Effector memory CD4-positive, alpha-beta T cell (primary cell): ENCODE measurements around the gene INO80C.

ENCODE experiments used
- DNase-seq, 3 donors: peaks; one replicate each; pipeline ENCODE4 v3.0.0-alpha.2; 2020
- H3K27ac ChIP-seq: 2 replicates; pipeline ENCODE4 v1.7.0; 2013; ENCODE audit warnings: mild to moderate bottlenecking, low read length, moderate library complexity; ENCODE audit not compliant: insufficient read depth, poor library complexity, severe bottlenecking
- H3K27me3 ChIP-seq: replicated peaks from 2 replicates; pipeline ENCODE4 v1.7.0; 2013; ENCODE audit warnings: mild to moderate bottlenecking, low read length; ENCODE audit not compliant: insufficient read depth, control insufficient read depth, poor library complexity, severe bottlenecking
- H3K36me3 ChIP-seq: 2 replicates; pipeline ENCODE4 v1.7.0; 2013; ENCODE audit warnings: mild to moderate bottlenecking, low read length, moderate library complexity; ENCODE audit not compliant: control insufficient read depth, insufficient read depth
- H3K4me1 ChIP-seq: 2 replicates; pipeline ENCODE4 v1.7.0; 2013; ENCODE audit warnings: low read length, mild to moderate bottlenecking; ENCODE audit not compliant: control insufficient read depth, insufficient read depth, poor library complexity, severe bottlenecking
- H3K4me3 ChIP-seq: 2 replicates; pipeline ENCODE4 v1.7.0; 2013; ENCODE audit warnings: low read length, low read depth, mild to moderate bottlenecking; ENCODE audit not compliant: insufficient read depth, poor library complexity, severe bottlenecking
- H3K9me3 ChIP-seq: 2 replicates; pipeline ENCODE4 v1.7.0; 2013; ENCODE audit warnings: mild to moderate bottlenecking, low read length, moderate library complexity; ENCODE audit not compliant: control insufficient read depth

INO80C gene

DNA sequence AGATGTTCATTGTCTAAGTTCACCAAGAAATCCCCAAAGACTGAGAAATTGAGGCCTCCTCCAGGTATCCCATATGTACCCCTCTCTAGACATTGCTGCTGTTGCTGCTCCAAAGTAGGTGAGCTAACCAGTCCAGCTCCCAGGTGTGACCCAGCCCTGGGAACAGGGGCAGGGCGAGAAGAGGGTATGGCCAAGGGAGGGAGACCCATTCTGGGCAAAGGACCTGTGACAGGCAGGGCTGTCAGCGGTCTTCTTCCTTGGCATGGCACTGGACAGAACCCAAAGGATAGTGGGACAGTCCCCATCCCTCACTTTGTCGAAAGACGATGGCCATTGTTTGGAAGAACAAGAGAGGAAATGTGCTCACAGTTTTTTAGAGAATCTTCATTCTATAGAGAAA lies 7.2 kb upstream of the INO80C start:
- H3K36me3 ChIP-seq: no peaks in the 10 kb centered on the region
- no peak overlapping the region for H3K27ac ChIP-seq
- no peak overlapping the region for H3K4me3 ChIP-seq
- no peaks in the 10 kb centered on the region for H3K4me1 ChIP-seq
- DNase-seq: no peak
- H3K9me3 ChIP-seq: no peaks in the 10 kb centered on the region
- H3K27me3 ChIP-seq: no peaks in the 10 kb centered on the region

DNA sequence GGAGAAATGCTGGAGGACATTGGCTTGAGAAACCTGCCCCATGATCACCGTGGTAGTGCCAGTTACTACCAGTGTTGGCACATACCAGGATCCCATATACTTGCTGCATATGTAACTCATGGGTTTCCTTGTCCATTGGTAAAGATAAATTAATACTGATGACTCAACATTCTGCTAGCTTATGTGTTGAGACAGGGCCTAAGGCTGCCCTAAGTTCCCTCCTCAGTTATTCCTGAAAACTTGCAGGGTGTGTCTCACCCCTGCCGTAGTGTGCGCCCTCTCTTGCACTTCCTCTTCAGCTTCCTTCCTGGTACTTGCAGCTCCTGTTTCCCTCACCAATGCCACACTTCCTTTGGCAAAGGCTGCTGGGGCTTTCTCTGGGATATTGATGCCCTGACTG lies 4.3 kb upstream of the INO80C start:
- DNase-seq: no peak
- H3K27me3 ChIP-seq: no peaks in the 10 kb centered on the region

DNA sequence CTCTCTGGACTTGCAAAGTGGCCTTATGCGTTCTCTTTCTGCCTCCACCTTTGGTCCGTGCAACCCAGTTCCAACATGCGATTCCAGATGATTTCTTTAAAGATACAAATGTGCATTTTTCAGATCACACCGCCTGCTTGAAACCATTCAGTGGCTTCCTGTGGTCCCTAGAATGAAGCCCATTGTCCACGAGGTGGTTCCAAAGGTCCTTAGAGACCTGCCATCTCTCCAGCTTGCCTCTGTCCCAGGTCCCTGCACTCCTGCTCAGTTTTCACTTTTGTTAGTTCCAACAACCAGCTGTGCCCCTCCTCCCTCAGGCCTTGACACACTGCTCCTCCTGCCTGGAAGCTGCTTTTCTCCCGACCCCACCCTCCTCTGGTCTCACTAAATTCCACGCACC lies 3.6 kb upstream of the INO80C start:
- no peak overlapping the region for H3K4me3 ChIP-seq
- H3K36me3 ChIP-seq: no peaks in the 10 kb centered on the region
- no peaks in the 10 kb centered on the region for H3K27me3 ChIP-seq
- no peak for DNase-seq
- no peak overlapping the region for H3K27ac ChIP-seq
- H3K4me1 ChIP-seq: peaks cover 7% of the 10 kb centered on the region
- H3K9me3 ChIP-seq: no peaks in the 10 kb centered on the region

More for the DNA sequence above, 4.3 kb upstream of the INO80C start:
- H3K4me1 ChIP-seq: peaks cover 4% of the 10 kb centered on the region
- H3K9me3 ChIP-seq: no peaks in the 10 kb centered on the region
- H3K36me3 ChIP-seq: no peaks in the 10 kb centered on the region
- H3K27ac ChIP-seq: no peak overlapping the region
- no peak overlapping the region for H3K4me3 ChIP-seq

DNA sequence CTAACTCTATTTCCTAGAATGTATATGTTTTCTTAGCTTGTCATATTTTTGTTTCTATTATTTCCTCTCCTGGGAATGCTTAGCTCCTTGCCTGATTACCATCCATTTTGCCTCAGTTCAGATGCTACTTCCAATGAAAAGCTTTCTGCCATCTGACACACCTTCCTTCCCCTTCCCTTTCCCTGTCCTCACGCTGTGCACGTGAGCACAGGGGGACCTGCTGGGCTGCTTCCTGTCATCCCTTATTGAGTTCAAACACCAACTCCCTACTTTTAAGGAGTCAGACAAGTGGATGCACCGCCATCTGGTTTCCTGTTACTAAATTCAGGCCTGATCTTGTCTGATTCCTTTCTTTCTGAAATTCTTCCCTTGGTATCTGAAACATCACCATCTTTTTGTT lies 2.4 kb upstream of the INO80C start:
- H3K27me3 ChIP-seq: no peaks in the 10 kb centered on the region
- no peak overlapping the region for H3K4me3 ChIP-seq
- H3K4me1 ChIP-seq: peaks cover 7% of the 10 kb centered on the region
- no peak overlapping the region for H3K27ac ChIP-seq
- H3K9me3 ChIP-seq: no peaks in the 10 kb centered on the region
- DNase-seq: no peak
- no peaks in the 10 kb centered on the region for H3K36me3 ChIP-seq

GRCh38 chr18:35497027-35497369 lies 762 bp downstream of the INO80C start:
- Histone ChIP-seq H3K27ac (peak overlapping the region; percentile 99), H3K36me3 (no peaks in the 10 kb centered on the region), H3K4me1 (peaks cover 7% of the 10 kb centered on the region), H3K27me3 (no peaks in the 10 kb centered on the region), H3K9me3 (no peaks in the 10 kb centered on the region), H3K4me3 (peak overlapping the region; percentile 99)
- no peak for DNase-seq

DNA sequence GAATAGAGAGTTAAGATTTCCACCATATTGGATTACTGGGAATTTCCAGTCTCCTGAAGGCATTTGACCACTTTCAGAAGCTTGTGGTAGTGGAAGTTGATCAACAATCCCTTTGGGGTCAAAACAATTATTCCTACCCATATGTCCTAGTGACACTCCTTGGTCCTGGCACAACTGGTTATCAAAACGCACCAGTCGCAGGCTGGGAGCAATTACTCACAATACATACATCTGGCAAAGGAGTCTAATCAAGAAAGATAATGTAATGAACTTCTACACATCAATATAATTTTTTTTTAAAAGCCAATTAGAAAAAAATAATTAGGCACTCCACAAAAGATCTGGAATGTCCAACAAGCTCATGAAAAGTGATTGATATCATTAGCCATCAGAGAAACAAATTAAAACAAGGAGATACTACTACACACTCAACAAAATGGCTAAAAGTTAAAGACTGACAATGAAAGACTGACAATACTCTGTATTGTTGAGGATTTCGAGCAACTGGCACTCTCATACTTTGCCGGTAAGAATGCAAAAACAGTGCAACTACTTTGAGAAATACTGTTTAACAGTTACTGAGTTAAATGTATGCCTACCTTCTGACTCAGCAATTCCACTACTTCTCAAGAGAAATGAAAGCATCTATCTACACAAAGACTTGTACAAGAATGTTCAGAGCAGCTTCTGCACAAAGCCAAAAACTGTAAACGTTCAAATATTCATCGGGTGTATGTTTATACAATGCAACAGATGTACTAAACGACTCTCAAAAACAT lies 2.0 kb downstream of the INO80C start:
- Histone ChIP-seq H3K27me3 (no peaks in the 10 kb centered on the region), H3K4me1 (peaks cover 7% of the 10 kb centered on the region), H3K9me3 (no peaks in the 10 kb centered on the region), H3K36me3 (no peaks in the 10 kb centered on the region), H3K4me3 (no peak overlapping the region), H3K27ac (no peak overlapping the region)
- no peak for DNase-seq

DNA sequence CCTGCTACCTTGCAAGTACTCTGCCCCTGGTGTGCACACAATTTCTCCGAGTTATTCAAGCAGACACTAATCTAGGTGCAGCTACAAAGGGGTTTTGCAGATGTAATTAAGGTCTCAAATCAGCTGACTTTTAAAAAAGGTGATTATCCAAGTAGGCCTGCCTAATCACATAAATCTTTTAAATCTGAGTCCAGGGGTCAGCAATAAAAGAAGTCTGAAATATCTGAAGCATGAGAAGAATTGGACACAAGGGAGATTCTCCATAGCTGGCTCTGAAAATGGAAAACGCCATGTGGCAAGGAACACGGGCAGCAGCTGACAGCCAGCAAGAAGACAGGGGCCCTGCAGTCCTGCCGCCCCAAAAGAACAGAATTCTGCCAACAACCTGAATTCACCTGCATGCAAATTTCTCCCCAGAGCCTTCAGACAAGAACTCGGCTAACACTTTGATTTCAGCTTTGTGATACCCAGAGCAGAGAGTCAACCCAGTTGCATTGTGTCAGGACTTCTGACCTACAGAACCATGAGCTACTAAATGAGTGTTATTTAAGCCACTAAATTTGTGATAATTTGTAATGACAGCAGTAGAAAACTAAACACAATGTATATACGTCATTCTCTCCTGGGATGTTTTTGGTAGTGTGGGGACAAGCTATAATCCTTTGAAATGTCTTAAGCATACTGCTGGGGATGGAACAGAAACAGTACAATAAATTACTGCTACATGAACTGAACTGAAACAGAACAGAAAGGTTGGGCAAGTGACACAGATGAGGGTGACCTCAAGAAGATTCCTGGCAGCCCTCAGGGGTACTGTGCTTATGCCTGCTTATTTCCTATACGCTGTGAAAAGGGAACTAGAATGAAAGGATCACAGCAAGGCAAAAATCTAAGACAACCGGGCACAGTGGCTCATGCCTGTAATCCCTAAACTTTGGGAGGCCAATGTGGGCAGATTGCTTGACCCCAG lies 3.2 kb downstream of the INO80C start:
- Histone ChIP-seq H3K9me3 (no peaks in the 10 kb centered on the region), H3K27ac (no peak overlapping the region), H3K4me1 (peaks cover 7% of the 10 kb centered on the region), H3K27me3 (no peaks in the 10 kb centered on the region), H3K36me3 (no peaks in the 10 kb centered on the region), H3K4me3 (no peak overlapping the region)
- DNase-seq: no peak

GRCh38 chr18:35491700-35492077 lies 6.1 kb downstream of the INO80C start:
- Histone ChIP-seq H3K4me1 (peaks cover under 1% of the 10 kb centered on the region), H3K9me3 (no peaks in the 10 kb centered on the region), H3K36me3 (no peaks in the 10 kb centered on the region), H3K27me3 (no peaks in the 10 kb centered on the region), H3K27ac (no peak overlapping the region), H3K4me3 (no peak overlapping the region)
- no peak for DNase-seq

DNA sequence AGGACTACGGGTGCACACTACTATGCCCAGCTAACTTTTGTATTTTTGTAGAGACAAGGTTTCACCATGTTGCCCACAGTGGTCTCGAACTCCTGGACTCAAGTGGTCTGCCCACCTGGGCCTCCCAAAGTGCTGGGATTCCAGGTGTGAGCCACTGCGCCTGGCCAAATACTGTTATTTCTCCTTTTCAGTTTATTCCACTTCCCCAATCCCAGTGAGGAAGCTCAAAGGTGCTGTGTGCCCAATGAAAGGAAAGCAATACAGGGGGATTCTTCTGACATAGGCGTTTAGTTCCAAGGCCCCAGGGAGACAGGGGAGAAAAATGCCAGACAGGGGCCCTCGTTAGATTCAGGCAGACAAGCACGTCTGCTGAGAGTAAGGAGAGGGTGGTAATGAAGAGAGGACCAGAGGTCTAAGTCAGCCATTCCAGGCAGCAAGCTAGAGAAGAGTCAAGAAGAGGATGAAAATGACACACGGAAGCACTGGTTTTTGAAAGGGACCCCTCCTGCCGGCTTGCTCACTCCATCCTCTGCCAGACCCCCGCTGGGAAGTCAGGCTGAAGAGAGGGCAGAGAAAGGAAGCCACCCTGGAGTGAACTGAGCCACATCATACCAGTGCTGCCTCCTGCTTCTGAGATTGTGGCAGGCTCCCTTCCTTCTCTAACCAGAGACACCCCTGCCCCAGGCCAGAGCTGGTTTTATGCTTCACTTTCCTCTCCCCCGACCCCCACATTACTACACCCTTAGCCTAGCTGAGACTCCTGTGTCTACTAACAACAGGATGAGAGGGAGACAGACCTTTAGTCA lies 6.7 kb downstream of the INO80C start:
- H3K4me3 ChIP-seq: no peak overlapping the region
- H3K27me3 ChIP-seq: no peaks in the 10 kb centered on the region
- H3K9me3 ChIP-seq: no peaks in the 10 kb centered on the region
- no peaks in the 10 kb centered on the region for H3K36me3 ChIP-seq
- DNase-seq: no peak
- H3K4me1 ChIP-seq: no peaks in the 10 kb centered on the region
- no peak overlapping the region for H3K27ac ChIP-seq
